Measurements from ENCODE around the gene SLX9. TPM values are rescaled to one million over a fixed set of nuclear protein-coding genes. Genes with fewer than 3 reads are reported as not detected.

SLX9 gene
- total RNA-seq, 1 donor from 2014 or later, result 8.3 TPM

GRCh38 chr21:44892536-44893277, 47.1 kb upstream of the SLX9 start:
- H3K9me3 ChIP-seq, result no peaks in the 10 kb centered on the region
- TF ChIP-seq CTCF (IDR thresholded peaks at IDR 0.05) (peak; percentile 14 to 62 (median 48)), POLR2A (IDR thresholded peaks at IDR 0.05) (no peak), POLR2AphosphoS5 (IDR thresholded peaks at IDR 0.05; ENCODE audit: insufficient read depth in 1 of 2, low read depth in 1 of 2) (no peak)
- H3K27me3 ChIP-seq, result no peaks in the 10 kb centered on the region
- DNase-seq (ENCODE audit: extremely low spot score in 2 of 2), result no peak
- no peak overlapping the region for H3K4me3 ChIP-seq
- H3K4me1 ChIP-seq, result no peaks in the 10 kb centered on the region
- no peaks in the 10 kb centered on the region for H3K36me3 ChIP-seq
- no peak overlapping the region for H3K27ac ChIP-seq
- intact Hi-C loops (cut with DNase I), result no loop called here

- DNase-seq (ENCODE audit: extremely low spot score in 2 of 2), result no peak
- Histone ChIP-seq H3K9me3 (no peaks in the 10 kb centered on the region), H3K4me1 (no peaks in the 10 kb centered on the region), H3K36me3 (no peaks in the 10 kb centered on the region), H3K4me3 (no peak overlapping the region), H3K27me3 (no peaks in the 10 kb centered on the region), H3K27ac (no peak overlapping the region)
- intact Hi-C loops (cut with DNase I), result no loop called here
- TF ChIP-seq POLR2AphosphoS5 (IDR thresholded peaks at IDR 0.05; ENCODE audit: insufficient read depth in 1 of 2, low read depth in 1 of 2) (no peak), CTCF (IDR thresholded peaks at IDR 0.05) (no peak), POLR2A (IDR thresholded peaks at IDR 0.05) (no peak)
Measured at GRCh38 chr21:44893278-44893556, 46.6 kb upstream of the SLX9 start.

- TF ChIP-seq CTCF (IDR thresholded peaks at IDR 0.05), result no peak
- no peak for TF ChIP-seq POLR2AphosphoS5 (IDR thresholded peaks at IDR 0.05; ENCODE audit: insufficient read depth in 1 of 2, low read depth in 1 of 2)
- no peak for TF ChIP-seq POLR2A (IDR thresholded peaks at IDR 0.05)
- H3K4me3 ChIP-seq, result no peak overlapping the region
- H3K27ac ChIP-seq, result no peak overlapping the region
- DNase-seq (ENCODE audit: extremely low spot score in 2 of 2), result no peak
- H3K27me3 ChIP-seq, result no peaks in the 10 kb centered on the region
- H3K4me1 ChIP-seq, result no peaks in the 10 kb centered on the region
- H3K9me3 ChIP-seq, result no peaks in the 10 kb centered on the region
- no peaks in the 10 kb centered on the region for H3K36me3 ChIP-seq
- intact Hi-C loops (cut with DNase I), result no loop called here
Measured at GRCh38 chr21:44893948-44894656, 45.7 kb upstream of the SLX9 start.

- Histone ChIP-seq H3K4me3 (no peak overlapping the region), H3K36me3 (no peaks in the 10 kb centered on the region), H3K4me1 (no peaks in the 10 kb centered on the region), H3K27ac (no peak overlapping the region), H3K9me3 (no peaks in the 10 kb centered on the region), H3K27me3 (no peaks in the 10 kb centered on the region)
- intact Hi-C loops (cut with DNase I), result no loop called here
- no peak for TF ChIP-seq POLR2AphosphoS5 (IDR thresholded peaks at IDR 0.05; ENCODE audit: insufficient read depth in 1 of 2, low read depth in 1 of 2)
- TF ChIP-seq POLR2A (IDR thresholded peaks at IDR 0.05), result no peak
- no peak for TF ChIP-seq CTCF (IDR thresholded peaks at IDR 0.05)
- no peak for DNase-seq (ENCODE audit: extremely low spot score in 2 of 2)
Measured at GRCh38 chr21:44894687-44895302, 45.0 kb upstream of the SLX9 start.

- Histone ChIP-seq H3K36me3 (no peaks in the 10 kb centered on the region), H3K9me3 (no peaks in the 10 kb centered on the region), H3K27ac (no peak overlapping the region), H3K27me3 (no peaks in the 10 kb centered on the region), H3K4me3 (no peak overlapping the region), H3K4me1 (no peaks in the 10 kb centered on the region)
- TF ChIP-seq CTCF (IDR thresholded peaks at IDR 0.05) (no peak), POLR2AphosphoS5 (IDR thresholded peaks at IDR 0.05; ENCODE audit: insufficient read depth in 1 of 2, low read depth in 1 of 2) (no peak), POLR2A (IDR thresholded peaks at IDR 0.05) (no peak)
- DNase-seq (ENCODE audit: extremely low spot score in 2 of 2), result no peak
- intact Hi-C loops (cut with DNase I), result no loop called here
Measured at GRCh38 chr21:44895859-44896258, 44.0 kb upstream of the SLX9 start.
